IMR-90 (cell line): ENCODE data around the gene MSLN. TPM values are rescaled to one million over a fixed set of nuclear protein-coding genes. Genes with fewer than 3 reads are reported as not detected.

Experiments used
- ATAC-seq: fragments of 200-7000 bp; cut with Tn5 transposase; 2 replicates; pipeline ENCODE4 v1.9.1; 2020; ENCODE audit warnings: low read depth, mild to moderate bottlenecking, moderate library complexity
- BruUV-seq: library from RNA; stranded (reverse); fragments of 400-500 nt; replicated peaks from 2 replicates; lab custom pipeline; 2021; lab: Mats Ljungman, UMichigan
- CTCF ChIA-PET: fragments of 300-600 bp; formaldehyde crosslinking; extraction: SDS; loops from one replicate; lab custom pipeline; 2021; ENCODE audit warnings: antibody characterized with exemption; lab: Yijun Ruan, JAX
- POLR2A ChIA-PET: fragments of 300-600 bp; sonication (Branson Sonifier 250); formaldehyde crosslinking; loops from one replicate; lab custom pipeline; 2022; ENCODE audit warnings: antibody characterized with exemption; ENCODE audit not compliant: unreplicated experiment; lab: Charles Lee
- DNase-seq: peaks from one replicate; pipeline ENCODE4 v3.0.0; 2013
- H2AFZ ChIP-seq: replicated peaks from 2 replicates; pipeline ENCODE3; 2013; ENCODE audit warnings: low read length, mild to moderate bottlenecking; ENCODE audit not compliant: poor library complexity
- H2AK5ac ChIP-seq: 2 replicates; pipeline ENCODE4 v1.6.1; 2013; ENCODE audit warnings: low read depth, low read length, inconsistent platforms
- H2AK9ac ChIP-seq: replicated peaks from 2 replicates; pipeline ENCODE3; 2013; ENCODE audit warnings: mild to moderate bottlenecking, low read depth, low read length, moderate library complexity; ENCODE audit not compliant: poor library complexity
- H2BK120ac ChIP-seq: 2 replicates; pipeline ENCODE4 v1.6.1; 2013; ENCODE audit warnings: low read depth, low read length, inconsistent platforms
- H2BK15ac ChIP-seq: 3 replicates; pipeline ENCODE4 v1.6.1; 2013; ENCODE audit warnings: low read depth, low read length, inconsistent platforms
- H2BK20ac ChIP-seq: 2 replicates; pipeline ENCODE4 v1.6.1; 2013; ENCODE audit warnings: low read depth, mild to moderate bottlenecking, inconsistent platforms, low read length, moderate library complexity
- H2BK5ac ChIP-seq: 2 replicates; pipeline ENCODE4 v1.6.1; 2013; ENCODE audit warnings: mild to moderate bottlenecking, low read depth, low read length, inconsistent platforms; ENCODE audit not compliant: poor library complexity, severe bottlenecking
- H3K14ac ChIP-seq: replicated peaks from 2 replicates; pipeline ENCODE4 v1.6.1; 2013; ENCODE audit warnings: low read depth, low read length, inconsistent platforms
- H3K18ac ChIP-seq: 2 replicates; pipeline ENCODE4 v1.6.1; 2013; ENCODE audit warnings: low read depth, low read length, control low read depth
- H3K23ac ChIP-seq: 2 replicates; pipeline ENCODE4 v1.6.1; 2013; ENCODE audit warnings: low read depth, low read length, inconsistent platforms
- H3K27ac ChIP-seq: 2 replicates; pipeline ENCODE4 v1.5.1; 2013; ENCODE audit warnings: mild to moderate bottlenecking, control low read depth, low read length; ENCODE audit not compliant: insufficient read depth
- H3K27me3 ChIP-seq: 2 replicates; pipeline ENCODE4 v1.6.1; 2013; ENCODE audit warnings: low read length; ENCODE audit not compliant: control insufficient read depth, insufficient read depth
- H3K36me3 ChIP-seq: 2 replicates; pipeline ENCODE4 v1.6.1; 2013; ENCODE audit warnings: low read length, mixed read lengths; ENCODE audit not compliant: control insufficient read depth, insufficient read depth
- H3K4ac ChIP-seq: 2 replicates; pipeline ENCODE4 v1.6.1; 2013; ENCODE audit warnings: low read depth, low read length, inconsistent platforms
- H3K4me1 ChIP-seq: 2 replicates; pipeline ENCODE4 v1.6.1; 2013; ENCODE audit warnings: low read length, mixed read lengths; ENCODE audit not compliant: control insufficient read depth, insufficient read depth
- H3K4me2 ChIP-seq: 2 replicates; pipeline ENCODE4 v1.6.1; 2013; ENCODE audit warnings: low read depth, mild to moderate bottlenecking, control low read depth, low read length, moderate library complexity
- H3K4me3 ChIP-seq: 2 replicates; pipeline ENCODE4 v1.5.1; 2013; ENCODE audit warnings: low read depth, mild to moderate bottlenecking, control low read depth, low read length, moderate library complexity; ENCODE audit not compliant: insufficient read depth
- H3K56ac ChIP-seq: 2 replicates; pipeline ENCODE4 v1.6.1; 2013; ENCODE audit warnings: low read length, inconsistent platforms; ENCODE audit not compliant: insufficient read depth; ENCODE audit errors: extremely low read depth
- H3K79me1 ChIP-seq, 2 experiments: 2 replicates each; pipeline ENCODE4 v1.6.1; 2013; ENCODE audit warnings: low read length in 2 of 2, inconsistent platforms in 1 of 2, low read depth in 1 of 2
- H3K9ac ChIP-seq: 2 replicates; pipeline ENCODE4 v1.6.1; 2013; ENCODE audit warnings: low read depth, low read length, control low read depth
- H3K9me1 ChIP-seq: 2 replicates; pipeline ENCODE4 v1.6.1; 2013; ENCODE audit warnings: low read length, inconsistent platforms; ENCODE audit not compliant: insufficient read depth
- H3K9me3 ChIP-seq: 2 replicates; pipeline ENCODE4 v1.6.1; 2013; ENCODE audit warnings: low read length; ENCODE audit not compliant: control insufficient read depth, insufficient read depth
- H4K20me1 ChIP-seq: 2 replicates; pipeline ENCODE4 v1.6.1; 2013; ENCODE audit warnings: low read length, inconsistent platforms; ENCODE audit not compliant: insufficient read depth
- H4K5ac ChIP-seq: 2 replicates; pipeline ENCODE4 v1.6.1; 2013; ENCODE audit warnings: mild to moderate bottlenecking, low read depth, low read length, control low read depth
- H4K8ac ChIP-seq, 2 experiments: 2 replicates each; pipeline ENCODE4 v1.6.1; 2013; ENCODE audit warnings: low read depth in 2 of 2, low read length in 2 of 2, control low read depth in 1 of 2, inconsistent platforms in 1 of 2
- H4K91ac ChIP-seq: 2 replicates; pipeline ENCODE4 v1.6.1; 2013; ENCODE audit warnings: low read depth, low read length, inconsistent platforms; ENCODE audit not compliant: insufficient read depth
- BHLHE40 ChIP-seq: fragments of 150-350 bp; IDR thresholded peaks from 2 replicates; pipeline ENCODE4 v1.6.1; 2016; ENCODE audit warnings: mild to moderate bottlenecking, low read depth, low read length
- CHD1 ChIP-seq: IDR thresholded peaks from 2 replicates; pipeline ENCODE4 v1.6.1; 2012; ENCODE audit warnings: low read depth, low read length, improper control_type of control experiment
- CTCF ChIP-seq: conservative IDR thresholded peaks from 2 replicates; pipeline ENCODE4 v1.5.1; 2012; ENCODE audit warnings: mild to moderate bottlenecking, low read depth, low read length, improper control_type of control experiment
- FOS ChIP-seq: fragments of 150-350 bp; IDR thresholded peaks from 2 replicates; pipeline ENCODE4 v1.6.1; 2016; ENCODE audit warnings: low read depth, low read length
- MAFK ChIP-seq: IDR thresholded peaks from 2 replicates; pipeline ENCODE4 v1.6.1; 2012; ENCODE audit warnings: low read depth, low read length, improper control_type of control experiment
- MAZ ChIP-seq: IDR thresholded peaks from 2 replicates; pipeline ENCODE4 v1.6.1; 2012; ENCODE audit warnings: low read depth, mild to moderate bottlenecking, low read length, improper control_type of control experiment, moderate library complexity, borderline replicate concordance
- MXI1 ChIP-seq: IDR thresholded peaks from 2 replicates; pipeline ENCODE4 v1.6.1; 2012; ENCODE audit warnings: low read depth, mild to moderate bottlenecking, low read length, moderate library complexity, borderline replicate concordance
- NFE2L2 ChIP-seq: fragments of 150-350 bp; IDR thresholded peaks from 2 replicates; pipeline ENCODE4 v1.6.1; 2016; ENCODE audit warnings: low read depth, mild to moderate bottlenecking, low read length
- POLR2A ChIP-seq: IDR thresholded peaks from 2 replicates; pipeline ENCODE4 v1.6.1; 2012; ENCODE audit warnings: mild to moderate bottlenecking, low read depth, low read length
- RAD21 ChIP-seq: IDR thresholded peaks from 2 replicates; pipeline ENCODE4 v1.6.1; 2012; ENCODE audit warnings: low read length, improper control_type of control experiment
- RCOR1 ChIP-seq: IDR thresholded peaks from 2 replicates; pipeline ENCODE4 v1.6.1; 2012; ENCODE audit warnings: mild to moderate bottlenecking, low read length, improper control_type of control experiment; ENCODE audit not compliant: insufficient replicate concordance
- RFX5 ChIP-seq: IDR thresholded peaks from 2 replicates; pipeline ENCODE4 v1.8.0; 2012; ENCODE audit warnings: low read depth, mild to moderate bottlenecking, low read length, moderate library complexity
- SMC3 ChIP-seq: fragments of 150-350 bp; IDR thresholded peaks from 2 replicates; pipeline ENCODE4 v1.6.1; 2016; ENCODE audit warnings: low read depth, mild to moderate bottlenecking, antibody characterized with exemption, low read length, moderate library complexity
- WGBS, 2 experiments: methylation state at CpG; one replicate each; pipeline versions ENCODE4 v1.1.5 to v1.1.7; 2013; ENCODE audit warnings: missing lambda C conversion rate in 2 of 2; ENCODE audit not compliant: insufficient read length in 1 of 2; ENCODE audit errors: extremely low coverage in 2 of 2; 5-methylcytosine and 5-hydroxymethylcytosine counted together
- dilution Hi-C: fragments of 300-500 bp; cut with HindIII; formaldehyde crosslinking; loops from one replicate; pipeline ENCODE4 v1.14.3; 2018; ENCODE audit warnings: low sequenced_read_pairs; ENCODE audit not compliant: unreplicated experiment
- in situ Hi-C: fragments of 300-500 bp; cut with MboI; formaldehyde crosslinking; loops from 3 replicates; pipeline ENCODE4 v1.14.3; 2019; ENCODE audit warnings: low sequenced_read_pairs, inconsistent platforms, mixed read lengths
- intact Hi-C: fragments of 100-400 bp; cut with micrococcal nuclease; formaldehyde crosslinking; loops from 2 replicates; pipeline ENCODE4 v1.10.0; 2022
- polyA plus RNA-seq, 3 experiments: library from polyadenylated mRNA; depleted of rRNA; stranded (reverse); fragments of >200 nt; gene quantifications; 2 replicates each; pipeline ENCODE4 v1.2.3, GENCODE V29; 2012; ENCODE audit warnings: low replicate concordance in 1 of 3
- total RNA-seq: library from RNA; depleted of rRNA; stranded (reverse); fragments of >200 nt; gene quantifications from 2 replicates; pipeline ENCODE4 v1.2.3, GENCODE V29; 2012
- TF ChIP-seq, protein P1 (sequence below): fragments of 150-350 bp; IDR thresholded peaks from 2 replicates; pipeline ENCODE4 v1.6.1; 2016; ENCODE audit warnings: low read depth, mild to moderate bottlenecking, low read length, moderate library complexity, borderline replicate concordance
- TF ChIP-seq, protein P2 (sequence below): fragments of 150-350 bp; IDR thresholded peaks from 2 replicates; pipeline ENCODE4 v1.6.1; 2017; ENCODE audit warnings: mild to moderate bottlenecking, antibody characterized with exemption, low read length, low read depth

Gene MSLN
- total and polyA plus RNA-seq, 2 of the 4 experiments (the other 2 are of a cell fraction) = 0.14 TPM; not detected in 1

- CTCF ChIA-PET = no interaction called here
- Histone ChIP-seq H3K27me3 (no peaks in the 10 kb centered on the region), H2AFZ (no peak overlapping the region), H3K9ac (no peak overlapping the region), H3K27ac (no peak overlapping the region), H3K36me3 (peaks cover 50% of the 10 kb centered on the region), H3K4ac (no peak overlapping the region), H3K14ac (no peak overlapping the region), H3K4me3 (no peak overlapping the region), H2BK15ac (no peak overlapping the region), H4K20me1 (no peaks in the 10 kb centered on the region; the same call in 1 of the 2 replicates), H2BK5ac (no peak overlapping the region), H3K9me1 (no peaks in the 10 kb centered on the region), H2BK20ac (no peak overlapping the region), H3K56ac (no peak overlapping the region), H3K18ac (no peak overlapping the region), H3K23ac (no peak overlapping the region), H2AK5ac (no peak overlapping the region), H2BK120ac (no peak overlapping the region), H4K91ac (no peak overlapping the region), H4K5ac (no peak overlapping the region), H3K4me2 (no peak overlapping the region), H3K9me3 (no peaks in the 10 kb centered on the region), H3K79me1 (peaks cover 3 to 7% of the 10 kb centered on the region in 2 experiments; a peak in 3 of 4 replicates), H2AK9ac (no peak overlapping the region), H3K4me1 (no peaks in the 10 kb centered on the region; the same call in 1 of the 2 replicates), H4K8ac (no peak overlapping the region)
- WGBS, 2 experiments = 89% methylated on average over 28 of the region's 49 CpGs; no CpG with 5 or more reads in 1 of the 2 experiments
- no TSS peak for BruUV-seq
- in situ Hi-C loops = no loop called here
- DNase-seq = no peak
- no peak for ATAC-seq
- dilution Hi-C loops = no loop called here
- TF ChIP-seq NFE2L2 = no peak
- TF ChIP-seq POLR2A = no peak
- no peak for TF ChIP-seq SMC3
- TF ChIP-seq BHLHE40 = no peak
- TF ChIP-seq MAZ = no peak
- no peak for TF ChIP-seq RFX5
- TF ChIP-seq, protein P1, sequence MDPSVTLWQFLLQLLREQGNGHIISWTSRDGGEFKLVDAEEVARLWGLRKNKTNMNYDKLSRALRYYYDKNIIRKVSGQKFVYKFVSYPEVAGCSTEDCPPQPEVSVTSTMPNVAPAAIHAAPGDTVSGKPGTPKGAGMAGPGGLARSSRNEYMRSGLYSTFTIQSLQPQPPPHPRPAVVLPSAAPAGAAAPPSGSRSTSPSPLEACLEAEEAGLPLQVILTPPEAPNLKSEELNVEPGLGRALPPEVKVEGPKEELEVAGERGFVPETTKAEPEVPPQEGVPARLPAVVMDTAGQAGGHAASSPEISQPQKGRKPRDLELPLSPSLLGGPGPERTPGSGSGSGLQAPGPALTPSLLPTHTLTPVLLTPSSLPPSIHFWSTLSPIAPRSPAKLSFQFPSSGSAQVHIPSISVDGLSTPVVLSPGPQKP = no peak
- TF ChIP-seq RAD21 = no peak
- no peak for TF ChIP-seq FOS
- TF ChIP-seq CTCF = no peak
- TF ChIP-seq, protein P2, sequence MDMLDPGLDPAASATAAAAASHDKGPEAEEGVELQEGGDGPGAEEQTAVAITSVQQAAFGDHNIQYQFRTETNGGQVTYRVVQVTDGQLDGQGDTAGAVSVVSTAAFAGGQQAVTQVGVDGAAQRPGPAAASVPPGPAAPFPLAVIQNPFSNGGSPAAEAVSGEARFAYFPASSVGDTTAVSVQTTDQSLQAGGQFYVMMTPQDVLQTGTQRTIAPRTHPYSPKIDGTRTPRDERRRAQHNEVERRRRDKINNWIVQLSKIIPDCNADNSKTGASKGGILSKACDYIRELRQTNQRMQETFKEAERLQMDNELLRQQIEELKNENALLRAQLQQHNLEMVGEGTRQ = no peak
- no peak for TF ChIP-seq MAFK
- TF ChIP-seq CHD1 = no peak
- TF ChIP-seq RCOR1 = no peak
- TF ChIP-seq MXI1 = no peak
- intact Hi-C loops = no loop called here
- POLR2A ChIA-PET = no interaction called here
Measured at GRCh38 chr16:734208-734980, 26.1 kb upstream of the MSLN start.
